ENCODE data around the gene LBH. TPM values are rescaled to one million over a fixed set of nuclear protein-coding genes. Genes with fewer than 3 reads are reported as not detected.

The LBH gene
- total RNA-seq, 3 donors from 2014 or later, result 18.2 to 153 (median 87.2) TPM

GRCh38 chr2:30195016-30195415 is 36.3 kb upstream of the LBH start:
- Histone ChIP-seq H3K4me1 (no peaks in the 10 kb centered on the region), H3K27me3 (no peaks in the 10 kb centered on the region), H3K27ac (no peak overlapping the region), H3K36me3 (no peaks in the 10 kb centered on the region), H3K9me3 (no peaks in the 10 kb centered on the region), H3K4me3 (no peak overlapping the region)
- intact Hi-C loops (cut with DNase I; ENCODE audit: low total_unique reads), result no loop called here
- DNase-seq (ENCODE audit: low spot score in 2 of 2), result no peak
- no peak for TF ChIP-seq POLR2AphosphoS5 (IDR thresholded peaks at IDR 0.05)
- TF ChIP-seq CTCF (IDR thresholded peaks at IDR 0.05), result no peak
- TF ChIP-seq POLR2A (IDR thresholded peaks at IDR 0.05), result no peak

DNA sequence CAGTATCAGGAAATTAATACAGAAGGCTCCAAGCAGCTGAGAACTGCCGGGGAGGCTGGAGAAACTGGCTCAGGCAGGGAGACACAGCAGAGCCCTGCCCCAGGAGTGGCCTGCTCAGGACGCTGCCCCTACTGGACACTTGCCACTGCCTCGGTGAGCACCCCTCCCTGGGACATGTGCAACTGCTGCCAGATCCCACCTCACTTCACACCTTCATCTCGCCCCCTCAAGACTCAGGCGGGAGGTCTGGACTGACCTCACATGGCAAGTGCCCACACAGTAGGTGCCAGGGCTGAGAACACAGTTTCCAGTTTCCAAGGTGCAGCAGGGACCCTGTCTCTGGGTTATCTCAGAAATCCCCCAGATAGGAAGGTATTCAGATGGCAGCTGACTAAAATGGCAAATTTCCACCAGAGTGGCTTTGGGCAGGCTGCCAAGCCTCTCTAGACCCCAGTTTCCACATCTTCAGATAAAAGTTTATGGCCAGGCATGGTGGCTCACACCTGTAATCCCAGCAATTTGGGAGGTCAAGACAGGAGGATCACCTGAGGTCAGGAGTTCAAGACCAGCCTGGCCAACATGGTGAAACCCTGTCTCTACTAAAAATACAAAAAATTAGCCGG is 33.7 kb upstream of the LBH start:
- TF ChIP-seq POLR2AphosphoS5 (IDR thresholded peaks at IDR 0.05) (no peak), CTCF (IDR thresholded peaks at IDR 0.05) (no peak), POLR2A (IDR thresholded peaks at IDR 0.05) (no peak)
- intact Hi-C loops (cut with DNase I; ENCODE audit: low total_unique reads), result no loop called here
- Histone ChIP-seq H3K9me3 (no peaks in the 10 kb centered on the region), H3K27me3 (no peaks in the 10 kb centered on the region), H3K4me3 (no peak overlapping the region), H3K36me3 (no peaks in the 10 kb centered on the region), H3K4me1 (no peaks in the 10 kb centered on the region), H3K27ac (no peak overlapping the region)
- no peak for DNase-seq (ENCODE audit: low spot score in 2 of 2)

DNA sequence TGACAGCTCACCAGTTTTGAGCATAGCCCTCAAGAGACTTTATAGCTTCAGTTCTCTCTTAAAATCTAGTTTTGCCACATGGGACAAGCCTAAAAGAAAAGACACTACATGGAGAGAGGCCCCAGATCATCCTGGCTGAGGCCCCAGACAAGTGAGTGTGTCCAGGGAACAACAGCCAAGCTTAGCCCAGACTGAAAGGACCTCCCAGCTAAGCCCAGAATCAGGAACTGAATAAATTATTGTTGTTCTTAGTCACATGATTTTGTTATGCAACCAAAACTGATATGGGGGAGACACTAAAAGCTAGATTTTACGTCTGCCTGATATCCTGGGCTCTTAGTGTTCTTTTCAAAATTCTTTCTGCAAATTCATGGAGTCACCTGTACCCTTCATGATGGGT is 29.3 kb upstream of the LBH start:
- Histone ChIP-seq H3K27ac (no peak overlapping the region), H3K27me3 (no peaks in the 10 kb centered on the region), H3K4me1 (no peaks in the 10 kb centered on the region), H3K4me3 (no peak overlapping the region), H3K9me3 (no peaks in the 10 kb centered on the region), H3K36me3 (no peaks in the 10 kb centered on the region)
- no peak for DNase-seq (ENCODE audit: low spot score in 2 of 2)
- TF ChIP-seq POLR2AphosphoS5 (IDR thresholded peaks at IDR 0.05) (peak in 1 of 3 donors; percentile 40), CTCF (IDR thresholded peaks at IDR 0.05) (no peak)
- intact Hi-C loops (cut with DNase I; ENCODE audit: low total_unique reads), result no loop called here

GRCh38 chr2:30203156-30203555 is 28.2 kb upstream of the LBH start:
- Histone ChIP-seq H3K36me3 (no peaks in the 10 kb centered on the region), H3K4me3 (no peak overlapping the region), H3K27ac (no peak overlapping the region), H3K9me3 (no peaks in the 10 kb centered on the region), H3K4me1 (no peaks in the 10 kb centered on the region), H3K27me3 (no peaks in the 10 kb centered on the region)
- DNase-seq (ENCODE audit: low spot score in 2 of 2), result no peak
- intact Hi-C loops (cut with DNase I; ENCODE audit: low total_unique reads), result no loop called here
- TF ChIP-seq POLR2A (IDR thresholded peaks at IDR 0.05) (no peak), POLR2AphosphoS5 (IDR thresholded peaks at IDR 0.05) (no peak), CTCF (IDR thresholded peaks at IDR 0.05) (no peak)

GRCh38 chr2:30204281-30204680 is 27.1 kb upstream of the LBH start:
- no peaks in the 10 kb centered on the region for H3K36me3 ChIP-seq
- H3K27ac ChIP-seq, result peak overlapping the region in 1 of 2 donors; percentile 26
- H3K27me3 ChIP-seq, result no peaks in the 10 kb centered on the region
- no peak overlapping the region for H3K4me3 ChIP-seq
- TF ChIP-seq POLR2A (IDR thresholded peaks at IDR 0.05) (no peak), POLR2AphosphoS5 (IDR thresholded peaks at IDR 0.05) (no peak), CTCF (IDR thresholded peaks at IDR 0.05) (no peak)
- no peaks in the 10 kb centered on the region for H3K9me3 ChIP-seq
- H3K4me1 ChIP-seq, result no peaks in the 10 kb centered on the region
- DNase-seq (ENCODE audit: low spot score in 2 of 2), result no peak
- intact Hi-C loops (cut with DNase I; ENCODE audit: low total_unique reads), result no loop called here
